ENCODE measurements around the gene PCNX2. TPM values are rescaled to one million over a fixed set of nuclear protein-coding genes. Genes with fewer than 3 reads are reported as not detected.

Gene PCNX2
- total and polyA plus RNA-seq, 2 experiments from 2014 or later, result 42.9 to 88.3 TPM

- TF ChIP-seq STAT1 (IDR thresholded peaks at IDR 0.05; ENCODE audit: unreplicated experiment) (no peak), NANOG (IDR thresholded peaks at IDR 0.05; ENCODE audit: borderline replicate concordance) (no peak), REST (IDR thresholded peaks at IDR 0.05; ENCODE audit: unreplicated experiment) (no peak), POLR2AphosphoS5 (IDR thresholded peaks at IDR 0.05; ENCODE audit: low read depth) (no peak), CREB1 (CRISPR knock-in tag; IDR thresholded peaks at IDR 0.05; ENCODE audit: low read depth) (no peak), ZNF114 (CRISPR knock-in tag; IDR thresholded peaks at IDR 0.05) (no peak), CTCF (conservative IDR thresholded peaks at IDR 0.05; ENCODE audit: low read depth in 2 of 2) (no peak), JUNB (IDR thresholded peaks at IDR 0.05; ENCODE audit: unreplicated experiment) (no peak)
Observed at GRCh38 chr1:233019778-233020325, 275.7 kb downstream of the PCNX2 start (continued).

GRCh38 chr1:233019083-233019482 is 276.4 kb downstream of the PCNX2 start:
- H3K4me3 Mint-ChIP-seq, result no peak overlapping the region
- H3K27me3 Mint-ChIP-seq (ENCODE audit: insufficient read depth, low read depth, poor library complexity), result peaks cover 7% of the 10 kb centered on the region
- no peak overlapping the region for H3K27ac ChIP-seq (ENCODE audit: low read depth)
- no peak overlapping the region for H2AFZ ChIP-seq
- peaks cover 7% of the 10 kb centered on the region; the same call in 2 of the 3 replicates for H3K4me1 Mint-ChIP-seq
- H3K36me3 Mint-ChIP-seq (ENCODE audit: low read depth), result peaks cover 42% of the 10 kb centered on the region
- H3K4me2 ChIP-seq, result no peak overlapping the region
- no peaks in the 10 kb centered on the region; the same call in 1 of the 2 replicates for H4K20me1 ChIP-seq (replicated peaks; ENCODE audit: insufficient read depth)
- no peaks in the 10 kb centered on the region; the same call in 2 of the 3 replicates for H3K9me3 Mint-ChIP-seq
- H3K27me3 ChIP-seq (ENCODE audit: insufficient read depth), result no peaks in the 10 kb centered on the region
- no peaks in the 10 kb centered on the region for H3K79me2 ChIP-seq (replicated peaks; ENCODE audit: insufficient read depth)
- DNase-seq (ENCODE audit: low spot score) (no peak), ATAC-seq (no peak)
- peak overlapping the region; percentile 11; the same call in 1 of the 2 replicates for H3K27ac Mint-ChIP-seq
- H3F3A ChIP-seq (replicated peaks; ENCODE audit: low read depth), result no peaks in the 10 kb centered on the region
- H3K4me1 ChIP-seq (ENCODE audit: insufficient read depth), result no peaks in the 10 kb centered on the region
- H3K9me2 ChIP-seq (ENCODE audit: insufficient read depth), result no peaks in the 10 kb centered on the region
- H3K36me3 ChIP-seq (ENCODE audit: insufficient read depth), result peaks cover 15% of the 10 kb centered on the region
- no peak overlapping the region for H3K4me3 ChIP-seq
- no peak for TF ChIP-seq STAT1 (IDR thresholded peaks at IDR 0.05; ENCODE audit: unreplicated experiment)
- no peak for TF ChIP-seq ZNF331 (CRISPR knock-in tag; IDR thresholded peaks at IDR 0.05; ENCODE audit: low read depth)
- TF ChIP-seq NANOG (IDR thresholded peaks at IDR 0.05; ENCODE audit: borderline replicate concordance), result no peak
- TF ChIP-seq EZH2 (IDR thresholded peaks at IDR 0.05; ENCODE audit: low read depth, unreplicated experiment), result no peak
- no peak for TF ChIP-seq POLR2AphosphoS5 (IDR thresholded peaks at IDR 0.05; ENCODE audit: low read depth)
- TF ChIP-seq ZNF114 (CRISPR knock-in tag; IDR thresholded peaks at IDR 0.05), result no peak
- TF ChIP-seq JUNB (IDR thresholded peaks at IDR 0.05; ENCODE audit: unreplicated experiment), result no peak
- no peak for TF ChIP-seq CTCF (conservative IDR thresholded peaks at IDR 0.05; ENCODE audit: low read depth in 2 of 2)
- no peak for TF ChIP-seq REST (IDR thresholded peaks at IDR 0.05; ENCODE audit: unreplicated experiment)
- TF ChIP-seq EZH2phosphoT487 (IDR thresholded peaks at IDR 0.05; ENCODE audit: unreplicated experiment), result no peak
- no peak for TF ChIP-seq ETS1 (IDR thresholded peaks at IDR 0.05)
